Measurements from ENCODE around the gene CCDC60. TPM values are rescaled to one million over a fixed set of nuclear protein-coding genes. Genes with fewer than 3 reads are reported as not detected.

CCDC60 gene
- total RNA-seq, 1 experiment from 2014 or later: not detected

GRCh38 chr12:119326341-119326740 is 8.2 kb upstream of the CCDC60 start:
- intact Hi-C loops (cut with micrococcal nuclease; ENCODE audit: unreplicated experiment): no loop called here
- Histone ChIP-seq H3K27ac (ENCODE audit: low read depth, low read length, poor library complexity, severe bottlenecking) (no peak overlapping the region), H3K4me3 (ENCODE audit: low read depth, low read length, poor library complexity, severe bottlenecking) (no peak overlapping the region), H3K27me3 (replicated peaks; ENCODE audit: insufficient read depth, low read depth, low read length, poor library complexity) (peaks cover 67% of the 10 kb centered on the region), H3K36me3 (ENCODE audit: insufficient read depth, low read length, poor library complexity, severe bottlenecking) (no peaks in the 10 kb centered on the region), H3K4me1 (ENCODE audit: insufficient read depth, low read length, poor library complexity, severe bottlenecking) (no peaks in the 10 kb centered on the region), H3K9me3 (ENCODE audit: low read depth, low read length, poor library complexity, severe bottlenecking) (no peaks in the 10 kb centered on the region)
- ChIA-PET POLR2A (ENCODE audit: low non-redundant PET) (no interaction called here), CTCF (no interaction called here)
- no TSS peak for BruUV-seq (replicated peaks)
- DNase-seq (ENCODE audit: low spot score): no peak
- TF ChIP-seq EZH2 (IDR thresholded peaks at IDR 0.05; ENCODE audit: borderline replicate concordance, low read depth, low read length, poor library complexity, severe bottlenecking) (no peak), CTCF (conservative IDR thresholded peaks at IDR 0.05; ENCODE audit: low read depth, low read length) (no peak)

- Histone ChIP-seq H3K4me3 (ENCODE audit: low read depth, low read length, poor library complexity, severe bottlenecking) (no peak overlapping the region), H3K27me3 (replicated peaks; ENCODE audit: insufficient read depth, low read depth, low read length, poor library complexity) (peaks cover 73% of the 10 kb centered on the region), H3K27ac (ENCODE audit: low read depth, low read length, poor library complexity, severe bottlenecking) (no peak overlapping the region), H3K9me3 (ENCODE audit: low read depth, low read length, poor library complexity, severe bottlenecking) (no peaks in the 10 kb centered on the region), H3K4me1 (ENCODE audit: insufficient read depth, low read length, poor library complexity, severe bottlenecking) (no peaks in the 10 kb centered on the region), H3K36me3 (ENCODE audit: insufficient read depth, low read length, poor library complexity, severe bottlenecking) (no peaks in the 10 kb centered on the region)
- DNase-seq (ENCODE audit: low spot score): no peak
- no TSS peak for BruUV-seq (replicated peaks)
- CTCF ChIA-PET: no interaction called here
- TF ChIP-seq EZH2 (IDR thresholded peaks at IDR 0.05; ENCODE audit: borderline replicate concordance, low read depth, low read length, poor library complexity, severe bottlenecking): no peak
- no peak for TF ChIP-seq CTCF (conservative IDR thresholded peaks at IDR 0.05; ENCODE audit: low read depth, low read length)
- POLR2A ChIA-PET (ENCODE audit: low non-redundant PET): no interaction called here
- intact Hi-C loops (cut with micrococcal nuclease; ENCODE audit: unreplicated experiment): no loop called here
These were observed 7.1 kb upstream of the CCDC60 start for GRCh38 chr12:119327471-119327870.

GRCh38 chr12:119328111-119328510 is 6.4 kb upstream of the CCDC60 start:
- Histone ChIP-seq H3K9me3 (ENCODE audit: low read depth, low read length, poor library complexity, severe bottlenecking) (no peaks in the 10 kb centered on the region), H3K4me1 (ENCODE audit: insufficient read depth, low read length, poor library complexity, severe bottlenecking) (no peaks in the 10 kb centered on the region), H3K36me3 (ENCODE audit: insufficient read depth, low read length, poor library complexity, severe bottlenecking) (no peaks in the 10 kb centered on the region), H3K27me3 (replicated peaks; ENCODE audit: insufficient read depth, low read depth, low read length, poor library complexity) (peaks cover 73% of the 10 kb centered on the region), H3K27ac (ENCODE audit: low read depth, low read length, poor library complexity, severe bottlenecking) (no peak overlapping the region), H3K4me3 (ENCODE audit: low read depth, low read length, poor library complexity, severe bottlenecking) (no peak overlapping the region)
- peak; percentile 56 for DNase-seq (ENCODE audit: low spot score)
- intact Hi-C loops (cut with micrococcal nuclease; ENCODE audit: unreplicated experiment): no loop called here
- POLR2A ChIA-PET (ENCODE audit: low non-redundant PET): no interaction called here
- TF ChIP-seq EZH2 (IDR thresholded peaks at IDR 0.05; ENCODE audit: borderline replicate concordance, low read depth, low read length, poor library complexity, severe bottlenecking) (no peak), CTCF (conservative IDR thresholded peaks at IDR 0.05; ENCODE audit: low read depth, low read length) (peak; percentile 62)
- BruUV-seq (replicated peaks): no TSS peak
- CTCF ChIA-PET: no interaction called here

Data from A673 (cell line).